ENCODE measurements around the gene SPAG7. TPM values are rescaled to one million over a fixed set of nuclear protein-coding genes. Genes with fewer than 3 reads are reported as not detected.

SPAG7 gene
- total RNA-seq, 1 experiment from 2014 or later, result 75.6 TPM

DNA sequence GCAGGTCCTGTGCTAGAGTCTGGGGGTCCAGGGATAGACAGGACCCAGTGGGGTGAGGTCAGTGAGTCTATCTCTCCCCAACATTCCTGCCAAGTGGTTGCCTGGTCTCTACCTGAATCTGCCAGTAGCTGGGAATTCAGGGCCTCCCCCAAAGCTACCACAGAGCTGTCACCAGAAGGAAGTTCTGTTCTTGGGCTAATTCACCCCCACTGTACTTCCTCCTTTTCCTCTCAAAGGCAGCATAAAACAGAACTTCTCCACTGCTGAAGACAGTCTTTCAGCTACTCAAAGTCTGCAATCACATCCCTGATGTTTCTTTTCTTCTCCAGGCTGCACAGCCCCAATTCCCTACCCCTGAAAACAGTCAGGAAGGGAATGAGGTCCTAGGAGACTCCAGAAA lies 11.1 kb upstream of the SPAG7 start:
- no peak for DNase-seq (ENCODE audit: low read depth)

DNA sequence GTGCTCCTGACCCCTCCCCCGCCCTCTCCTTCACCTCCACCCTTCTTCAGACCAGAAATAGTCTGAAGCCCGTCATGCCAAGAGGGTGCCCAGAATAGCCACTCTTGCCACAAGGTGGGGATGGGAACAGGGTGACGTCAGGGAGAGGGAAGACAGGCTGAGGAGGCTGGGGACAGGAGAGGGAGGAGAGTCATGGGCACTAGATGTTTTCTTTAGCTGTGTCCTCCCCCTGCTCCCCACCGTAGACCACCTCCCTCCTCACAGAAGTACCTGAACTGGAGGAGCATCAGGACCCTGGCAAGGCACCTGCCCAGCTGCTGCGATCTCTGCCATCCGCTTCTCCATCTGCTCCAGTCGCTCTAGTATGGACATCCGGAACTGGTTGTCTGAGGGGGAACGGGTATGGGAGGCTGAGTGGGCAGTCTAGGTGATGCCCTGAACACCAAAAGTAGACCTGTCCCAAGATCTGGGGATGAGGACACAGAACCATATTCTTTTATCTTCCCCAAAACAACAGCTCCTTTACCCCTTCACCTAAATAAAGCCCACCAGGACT lies 6.6 kb upstream of the SPAG7 start:
- DNase-seq (ENCODE audit: low read depth), result no peak

DNA sequence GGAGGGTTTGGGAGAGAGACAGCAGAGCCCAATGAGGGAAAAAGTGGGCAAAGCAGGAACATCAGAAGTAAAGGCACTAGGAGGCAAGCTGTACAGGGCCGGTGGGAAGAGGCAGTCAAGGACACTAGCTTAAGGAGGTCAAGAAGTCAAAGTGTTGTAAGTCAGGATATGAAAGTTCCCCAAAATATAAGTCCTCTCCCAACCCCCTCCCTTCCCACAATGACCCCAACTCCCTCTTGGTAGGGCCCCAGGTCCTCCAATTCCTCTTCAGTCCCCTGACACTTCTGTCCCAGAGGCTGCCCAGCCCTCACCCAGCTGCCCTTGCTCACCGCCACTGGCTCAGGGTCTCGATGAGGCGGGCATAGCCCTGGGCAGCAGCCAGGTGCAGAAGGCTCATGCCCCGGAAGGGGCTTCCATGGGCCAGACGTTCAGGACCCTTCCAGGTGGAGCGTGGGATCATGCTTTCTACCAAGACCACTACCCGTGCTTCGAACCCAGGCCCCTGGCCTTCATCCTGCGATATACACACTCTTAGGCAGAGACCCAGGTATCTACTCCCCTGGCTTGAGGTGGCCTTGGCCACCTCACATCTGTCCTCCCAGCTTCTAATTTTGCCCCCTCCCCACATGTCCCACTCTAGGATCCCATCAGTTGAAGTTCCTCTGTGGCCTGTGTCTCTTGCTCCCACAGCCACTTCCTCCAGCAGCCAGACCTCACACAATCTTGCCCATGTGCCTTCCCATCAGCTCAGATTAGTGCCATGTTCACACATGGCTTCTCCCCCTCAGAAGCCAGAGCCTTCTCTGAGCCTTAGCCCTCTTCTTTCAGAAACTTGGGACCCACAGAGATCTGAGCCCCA lies 5.9 kb upstream of the SPAG7 start:
- no peak for DNase-seq (ENCODE audit: low read depth)

DNA sequence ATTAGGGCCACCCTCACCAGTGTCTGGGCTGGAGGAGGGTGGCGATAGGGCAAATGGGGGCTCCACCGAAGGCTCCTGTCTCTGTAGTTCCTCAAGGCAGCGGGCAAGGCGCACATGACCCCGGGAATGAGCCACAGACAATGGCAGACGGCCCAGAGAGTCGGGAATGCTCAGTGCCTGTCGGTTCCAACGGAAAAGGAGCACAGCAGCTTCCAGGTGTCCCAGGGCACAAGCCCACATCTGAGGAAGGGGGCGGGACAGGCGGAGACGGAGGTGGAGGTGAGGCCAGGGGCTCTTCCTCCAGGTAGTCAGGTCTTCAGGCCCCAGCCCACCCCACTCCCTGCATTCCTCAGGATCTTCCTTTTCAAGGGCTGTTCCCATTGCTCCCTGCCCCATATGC lies 5.1 kb upstream of the SPAG7 start:
- DNase-seq (ENCODE audit: low read depth), result no peak

DNA sequence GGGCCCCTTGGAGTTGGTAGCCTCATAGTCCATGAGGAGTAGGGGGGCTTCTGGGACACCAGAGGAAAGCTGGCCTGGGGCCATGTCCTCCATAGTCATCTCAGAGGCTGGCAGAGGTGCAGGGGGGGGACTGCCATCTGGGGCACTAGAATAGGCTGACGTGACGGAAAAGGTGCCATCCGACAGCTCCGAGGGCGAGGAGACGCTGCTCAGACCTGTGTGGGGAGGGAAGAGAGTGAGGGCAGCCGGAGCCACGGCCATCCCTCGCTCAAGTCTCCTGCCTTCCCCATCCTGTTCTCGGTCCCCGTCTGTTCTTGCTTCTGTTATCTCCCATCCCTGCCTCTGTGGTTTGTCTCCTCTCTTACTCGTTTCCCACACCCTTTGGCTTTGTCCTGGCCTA lies 4.7 kb upstream of the SPAG7 start:
- DNase-seq (ENCODE audit: low read depth), result no peak

DNA sequence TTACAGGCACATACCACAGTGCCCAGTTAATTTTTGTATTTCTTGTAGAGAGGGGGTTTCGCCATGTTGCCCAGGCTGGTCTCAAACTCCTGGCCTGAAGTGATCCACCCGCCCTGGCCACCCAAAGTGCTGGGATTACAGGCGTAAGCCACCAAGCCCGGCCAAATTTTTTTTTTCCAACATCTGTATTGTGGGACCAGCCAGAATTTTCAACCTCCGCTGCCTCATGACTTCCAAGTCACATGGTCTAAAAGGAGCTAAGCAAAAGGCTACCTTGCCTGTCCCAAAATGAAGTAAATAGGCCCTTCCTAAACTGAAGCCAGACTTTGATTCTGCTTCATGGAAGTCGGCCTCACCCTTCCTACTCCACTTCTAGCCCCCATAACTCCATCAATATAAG lies 4.2 kb upstream of the SPAG7 start:
- DNase-seq (ENCODE audit: low read depth), result no peak

DNA sequence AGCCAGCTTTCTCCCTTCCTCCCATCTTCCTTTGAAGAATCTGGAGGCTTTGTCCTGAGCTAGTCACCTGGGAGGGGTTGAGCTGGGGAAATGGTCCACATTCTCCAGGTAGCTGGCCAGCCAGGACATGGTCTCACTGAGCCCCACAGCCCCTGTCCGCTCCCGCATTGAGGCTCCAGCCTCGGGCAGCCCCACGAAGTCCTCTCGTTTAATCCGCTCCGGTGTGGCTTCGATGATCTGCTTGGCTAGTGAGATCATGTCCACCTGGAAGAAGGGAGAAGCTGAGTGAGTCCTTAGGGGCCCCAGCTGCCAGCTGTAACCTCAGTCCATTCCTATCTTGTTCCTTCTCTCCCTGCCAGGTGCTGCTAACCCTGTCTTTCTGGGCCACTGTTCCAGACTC lies 2.7 kb upstream of the SPAG7 start:
- no peak for DNase-seq (ENCODE audit: low read depth)

DNA sequence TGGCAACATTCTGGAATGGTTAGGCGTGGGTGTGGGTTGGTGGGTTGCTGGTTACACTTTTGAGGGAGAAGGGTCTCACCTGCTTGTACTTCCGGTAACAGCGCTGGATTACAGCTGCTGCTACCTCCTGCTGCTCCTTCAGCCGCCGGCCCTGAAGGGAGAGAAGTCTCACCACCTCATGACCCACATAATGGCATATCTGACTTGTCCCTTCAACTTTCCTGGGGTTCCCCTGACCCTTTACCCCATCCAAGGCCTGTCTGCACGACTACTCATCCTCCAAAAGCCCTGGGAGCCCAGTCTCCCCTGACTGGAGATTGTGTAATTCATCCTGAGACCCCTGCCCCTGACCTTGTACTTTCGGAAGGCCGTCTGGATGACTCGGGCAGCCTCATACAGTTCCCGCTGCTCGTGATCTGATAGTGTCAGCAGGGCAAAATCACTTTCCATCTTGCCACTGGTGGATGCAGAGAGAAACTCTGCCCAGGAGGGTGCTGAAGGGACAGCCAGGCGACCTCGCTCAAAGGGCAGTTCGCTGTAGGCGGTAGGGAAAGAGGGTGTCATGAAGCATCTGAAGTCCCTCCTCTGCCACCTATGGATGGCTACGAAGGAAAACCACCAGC lies 2.0 kb upstream of the SPAG7 start:
- DNase-seq (ENCODE audit: low read depth), result no peak

DNA sequence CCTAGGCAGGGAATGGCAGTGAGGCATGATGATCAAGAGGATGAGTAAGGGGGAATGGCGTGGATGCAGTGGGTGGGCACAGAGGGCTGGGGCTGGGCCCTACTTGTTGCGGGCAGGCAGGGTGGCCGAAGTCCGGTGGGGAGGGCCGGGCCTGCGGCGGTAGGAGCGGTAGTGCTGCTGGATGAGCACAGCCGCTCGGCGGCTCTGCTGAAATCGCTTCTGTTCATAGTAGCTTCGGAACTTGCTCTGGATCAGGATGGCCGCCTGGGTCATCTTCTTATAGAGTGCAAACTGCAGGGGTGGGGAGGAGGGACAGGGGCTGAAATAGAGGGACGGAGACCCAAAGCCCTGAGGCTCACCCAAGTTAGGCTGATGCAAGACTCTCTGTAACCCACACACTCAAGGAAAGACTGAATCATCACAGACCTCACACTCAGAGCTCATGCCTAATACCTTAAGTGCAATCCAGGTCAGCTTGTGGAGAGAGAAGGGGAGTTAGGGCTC lies 1.5 kb upstream of the SPAG7 start:
- DNase-seq (ENCODE audit: low read depth), result peak; percentile 84

DNA sequence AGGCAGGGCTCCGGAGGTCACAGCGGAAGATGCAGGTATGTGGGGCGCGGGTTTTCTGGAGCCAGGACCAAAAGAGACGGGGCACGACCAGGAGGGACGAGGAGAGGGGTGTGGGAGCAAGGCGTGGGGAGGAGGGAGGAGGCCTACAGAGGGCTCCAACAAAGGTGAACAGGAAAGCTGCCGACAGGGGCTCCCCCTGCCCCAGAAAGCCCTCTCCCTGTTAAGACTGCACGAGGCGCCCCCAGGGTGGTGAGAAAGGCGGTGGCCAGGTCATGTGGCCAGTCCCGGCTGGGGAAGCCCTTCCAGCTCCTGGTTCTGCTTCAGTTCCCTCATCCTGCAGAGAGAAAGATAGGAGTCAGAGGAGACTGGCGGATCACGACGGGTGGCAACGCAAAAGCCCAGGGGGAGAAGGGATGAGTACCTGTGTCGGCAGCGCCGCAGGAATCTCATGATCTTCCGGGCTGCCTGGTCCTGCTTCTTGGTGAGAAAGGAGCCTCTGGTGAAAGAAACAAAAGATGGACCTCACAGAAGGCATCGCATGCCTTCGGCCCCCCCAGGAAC lies 949 bp upstream of the SPAG7 start:
- no peak for DNase-seq (ENCODE audit: low read depth)

DNA sequence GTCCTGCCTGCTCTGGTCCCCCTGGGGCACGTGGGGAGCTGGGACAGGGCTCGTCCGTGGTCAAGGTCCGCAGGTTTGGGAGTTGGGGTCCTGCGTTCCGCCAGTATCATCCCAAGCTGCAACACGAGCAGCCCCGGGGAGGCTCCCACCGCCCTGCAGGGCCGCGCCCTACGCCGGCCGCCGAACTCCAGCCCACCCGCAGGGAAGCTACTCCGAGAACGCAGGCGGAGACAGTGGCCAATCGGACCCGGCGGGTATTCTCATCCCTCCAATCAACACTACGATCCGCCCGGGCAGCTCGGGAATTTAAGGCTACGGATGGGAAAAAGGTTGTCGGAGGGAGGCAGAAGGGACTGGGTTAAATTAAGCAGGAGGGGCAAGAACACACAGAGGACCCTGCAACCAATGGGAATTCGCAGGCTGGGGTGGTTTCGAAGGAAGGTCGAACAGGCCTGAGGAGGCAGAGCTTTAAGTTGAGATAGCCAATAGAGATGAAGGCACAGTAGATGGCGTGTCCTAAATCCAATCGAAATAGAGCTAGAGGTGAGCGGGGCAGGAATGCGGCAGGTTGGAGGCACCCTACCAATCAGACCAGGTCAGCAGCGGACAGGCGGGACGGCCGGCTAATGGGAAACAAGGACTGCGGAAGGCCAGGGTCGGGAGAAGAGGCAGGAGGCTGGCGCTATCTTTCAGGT lies 626 bp downstream of the SPAG7 start:
- DNase-seq (ENCODE audit: low read depth), result peak; percentile 100

DNA sequence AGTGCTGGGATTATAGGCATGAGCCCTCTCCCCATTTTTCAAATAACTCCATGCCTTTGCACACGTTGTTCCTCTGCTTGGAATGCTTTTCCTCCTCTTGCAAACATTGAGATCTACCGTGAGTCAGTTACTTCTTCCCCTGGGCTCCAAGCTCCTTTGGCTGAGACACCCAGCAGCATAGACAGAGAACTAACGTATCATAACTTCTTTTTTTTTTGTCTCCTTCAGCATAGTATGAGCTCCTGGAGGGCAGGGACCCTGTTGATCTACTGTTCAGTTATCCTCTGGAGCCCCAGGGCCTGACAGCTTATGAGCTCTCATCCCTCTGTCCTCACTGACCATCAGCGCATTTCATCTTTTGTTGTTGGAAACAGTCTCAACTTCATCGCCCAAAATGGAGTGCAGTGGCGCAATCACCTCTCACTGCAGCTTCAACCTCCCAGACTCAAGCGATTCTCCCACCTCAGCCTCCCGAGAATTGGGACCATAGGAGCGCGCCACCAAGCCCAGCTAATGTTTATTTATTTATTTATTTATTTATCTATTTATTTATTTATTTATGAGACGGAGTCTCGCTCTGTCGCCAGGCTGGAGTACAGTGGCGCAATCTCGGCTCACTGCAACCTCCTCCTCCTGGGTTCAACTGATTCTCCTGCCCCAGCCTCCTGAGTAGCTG lies 2.2 kb downstream of the SPAG7 start:
- no peak for DNase-seq (ENCODE audit: low read depth)

DNA sequence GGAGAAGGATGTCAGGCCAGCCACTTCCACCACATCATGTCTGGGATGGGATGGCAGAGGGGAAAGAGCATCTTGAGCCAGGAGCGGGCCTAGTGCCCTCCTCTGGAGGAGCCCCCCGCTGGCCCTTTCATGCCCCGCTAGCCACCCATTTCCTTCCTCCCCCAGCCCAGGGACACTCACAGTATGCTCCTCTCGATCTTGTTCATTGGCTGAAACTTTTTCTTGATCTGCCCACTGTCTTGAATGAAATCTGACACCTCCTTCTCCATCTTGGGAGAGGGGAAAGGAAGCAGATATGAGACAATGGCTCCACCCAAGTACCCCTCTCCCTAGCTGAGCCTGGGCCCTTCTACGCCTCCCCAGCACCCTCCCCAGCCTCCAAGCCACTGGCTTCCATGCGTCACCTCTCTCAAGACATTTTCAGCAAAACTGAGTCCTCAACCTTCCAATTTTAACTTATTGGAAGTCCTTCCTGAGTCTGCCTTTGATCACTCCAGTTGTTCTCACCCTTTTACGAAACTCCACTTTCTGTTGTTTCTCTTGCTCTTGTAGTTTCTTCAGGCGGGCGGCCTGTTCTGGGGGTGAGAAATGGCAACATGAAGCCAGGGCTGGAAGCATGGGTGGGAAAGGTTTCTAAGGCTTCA lies 7.2 kb downstream of the SPAG7 start:
- DNase-seq (ENCODE audit: low read depth), result no peak

DNA sequence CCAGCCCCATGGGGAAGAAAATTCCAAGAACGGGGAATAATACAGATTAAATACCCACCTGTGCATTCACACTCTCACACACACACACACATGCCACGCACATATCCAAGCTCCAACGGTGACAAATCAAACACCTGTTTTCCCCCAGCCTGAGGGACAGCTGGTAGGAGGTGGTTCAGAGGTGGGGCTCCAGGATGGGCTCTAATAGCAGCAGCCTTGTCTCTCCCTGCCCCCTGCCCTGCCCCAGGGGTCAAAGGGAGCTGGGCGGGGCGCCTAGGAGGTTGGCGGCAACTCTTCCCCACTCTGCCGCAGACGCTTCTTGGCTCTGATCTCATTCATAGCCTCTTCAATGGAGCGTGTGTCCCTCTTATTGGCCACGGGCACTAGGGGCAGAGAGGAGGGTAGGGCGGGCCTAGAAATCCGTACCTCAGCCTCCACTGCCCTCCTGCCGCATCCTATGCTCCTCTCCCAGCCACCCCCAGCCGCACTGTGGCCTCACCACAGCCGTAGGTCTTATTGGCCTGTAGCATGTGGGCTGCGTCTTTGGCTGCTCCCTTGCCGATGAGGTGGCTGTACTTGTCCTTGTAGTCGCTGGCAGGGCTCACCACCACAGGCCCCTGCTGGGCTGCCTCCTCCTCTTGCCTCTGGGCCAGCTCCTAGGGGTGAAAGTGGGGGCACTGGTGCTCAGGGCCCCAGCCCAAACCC lies 8.2 kb downstream of the SPAG7 start:
- no peak for DNase-seq (ENCODE audit: low read depth)

DNA sequence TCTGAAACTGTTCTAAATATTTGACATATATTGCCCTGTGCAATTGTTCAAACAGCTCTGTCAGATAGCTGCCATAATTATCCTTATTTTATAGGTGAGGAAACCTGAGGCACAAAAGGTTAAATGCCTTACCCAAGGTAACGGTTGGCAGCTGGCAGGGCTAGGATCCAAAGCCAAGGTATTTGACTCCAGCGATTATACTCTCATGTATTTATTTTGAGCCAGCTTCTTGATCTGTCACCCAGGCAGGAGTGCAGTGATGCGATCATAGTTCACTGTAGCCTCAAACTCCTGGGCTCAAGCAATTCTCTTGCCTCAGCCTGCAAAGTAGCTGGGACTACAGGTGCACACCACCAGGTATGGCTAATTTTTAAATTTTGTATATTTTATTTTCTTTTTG lies 9.5 kb downstream of the SPAG7 start:
- no peak for DNase-seq (ENCODE audit: low read depth)

DNA sequence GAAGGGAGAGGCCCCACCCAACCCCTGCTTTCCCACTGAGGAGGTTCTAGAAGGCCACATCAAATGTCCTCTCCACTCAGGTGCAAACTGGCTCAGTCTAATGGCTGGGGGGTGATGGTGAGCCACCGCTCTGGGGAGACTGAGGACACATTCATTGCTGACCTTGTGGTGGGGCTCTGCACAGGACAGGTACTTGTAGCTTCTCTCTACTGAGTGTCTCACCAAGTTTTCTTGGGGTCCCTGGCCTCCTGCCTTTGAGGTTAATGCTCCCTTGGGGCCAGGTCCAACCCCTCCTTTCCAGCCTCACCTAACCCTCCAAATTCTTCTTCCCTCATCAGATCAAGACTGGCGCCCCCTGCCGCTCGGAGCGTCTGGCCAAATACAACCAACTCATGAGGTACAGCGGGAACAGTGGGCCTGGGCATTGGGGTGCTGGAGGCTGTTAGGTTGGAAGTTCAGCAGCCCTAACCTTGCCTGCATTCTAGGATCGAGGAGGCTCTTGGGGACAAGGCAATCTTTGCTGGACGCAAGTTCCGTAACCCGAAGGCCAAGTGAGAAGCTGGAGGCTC lies 11.0 kb downstream of the SPAG7 start:
- DNase-seq (ENCODE audit: low read depth), result no peak

DNA sequence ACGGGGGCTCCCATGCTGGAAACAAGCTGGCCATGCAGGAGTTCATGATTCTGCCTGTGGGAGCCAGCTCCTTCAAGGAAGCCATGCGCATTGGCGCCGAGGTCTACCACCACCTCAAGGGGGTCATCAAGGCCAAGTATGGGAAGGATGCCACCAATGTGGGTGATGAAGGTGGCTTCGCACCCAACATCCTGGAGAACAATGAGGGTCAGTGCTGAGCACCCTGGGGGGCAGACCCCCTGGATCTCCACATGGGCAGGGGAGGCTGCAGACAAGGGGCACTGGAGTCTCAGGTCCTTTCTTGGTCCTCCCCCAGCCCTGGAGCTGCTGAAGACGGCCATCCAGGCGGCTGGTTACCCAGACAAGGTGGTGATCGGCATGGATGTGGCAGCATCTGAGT lies 12.5 kb downstream of the SPAG7 start:
- no peak for DNase-seq (ENCODE audit: low read depth)

DNA sequence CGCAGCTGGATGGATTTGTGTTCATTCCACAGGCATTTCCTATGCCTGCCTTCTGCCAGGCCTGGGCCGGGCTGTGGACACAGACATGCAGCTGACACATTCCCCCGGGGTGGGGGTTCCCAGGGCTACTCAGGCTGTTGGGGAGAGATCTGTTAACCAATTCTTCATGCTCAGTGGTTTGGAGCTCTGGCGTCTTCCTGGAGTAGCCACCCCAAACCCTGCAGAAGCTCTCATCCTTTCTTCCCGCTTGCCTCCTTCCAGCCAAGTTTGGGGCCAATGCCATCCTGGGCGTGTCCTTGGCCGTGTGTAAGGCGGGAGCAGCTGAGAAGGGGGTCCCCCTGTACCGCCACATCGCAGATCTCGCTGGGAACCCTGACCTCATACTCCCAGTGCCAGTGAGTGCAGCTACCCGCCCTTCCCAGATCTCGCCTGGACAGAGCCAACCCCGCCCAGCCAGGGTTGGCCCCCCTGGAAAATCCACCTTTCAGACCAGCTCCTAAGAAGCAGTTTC lies 14.1 kb downstream of the SPAG7 start:
- DNase-seq (ENCODE audit: low read depth), result peak; percentile 65

DNA sequence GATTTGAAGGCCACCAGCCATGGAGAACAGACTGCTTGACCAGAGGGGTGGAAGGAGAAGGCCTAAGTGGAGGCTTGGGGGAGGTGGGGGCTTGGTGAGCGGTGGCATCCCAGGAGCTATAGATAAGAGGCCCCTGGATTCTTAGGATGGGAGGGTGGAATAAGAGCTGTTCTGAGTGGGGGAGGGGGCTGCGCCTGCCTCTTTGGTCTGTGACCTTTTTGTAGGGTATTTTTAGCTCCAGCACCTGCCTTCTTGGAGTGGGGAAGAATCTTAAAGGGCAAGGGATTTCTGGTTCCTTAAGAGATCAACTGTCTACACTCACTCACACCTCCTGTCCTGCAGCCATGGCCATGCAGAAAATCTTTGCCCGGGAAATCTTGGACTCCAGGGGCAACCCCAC lies 16.1 kb downstream of the SPAG7 start:
- no peak for DNase-seq (ENCODE audit: low read depth)
